Brain microvascular endothelial cell (primary cell): Measurements from ENCODE around the gene ITGA7.

Experiments
- DNase-seq: peaks from one replicate; pipeline ENCODE4 v3.0.0-alpha.2; 2020
- H3K27ac ChIP-seq: fragments of 250-450 bp; sonication (Bioruptor Pico); 2 replicates; pipeline ENCODE4 v1.5.1; 2020; ENCODE audit warnings: mild to moderate bottlenecking, moderate library complexity
- H3K27me3 ChIP-seq: fragments of 250-450 bp; sonication (Bioruptor Pico); replicated peaks from 2 replicates; pipeline ENCODE4 v1.5.1; 2020; ENCODE audit warnings: mild to moderate bottlenecking
- H3K36me3 ChIP-seq: fragments of 250-450 bp; sonication (Bioruptor Pico); replicated peaks from 2 replicates; pipeline ENCODE4 v1.5.1; 2020; ENCODE audit warnings: mild to moderate bottlenecking
- H3K4me3 ChIP-seq: 2 replicates; pipeline ENCODE4 v1.5.1; 2011; ENCODE audit warnings: low read depth, mild to moderate bottlenecking, control low read depth, low read length, moderate library complexity
- CTCF ChIP-seq: IDR thresholded peaks from 2 replicates; pipeline ENCODE4 v1.5.1; 2011; ENCODE audit warnings: low read depth, mild to moderate bottlenecking, moderate library complexity, low read length, control low read depth, inconsistent platforms; ENCODE audit errors: missing control alignments
- in situ Hi-C: cut with HindIII; loops from 2 replicates; pipeline ENCODE4 v1.10.0; 2017; ENCODE audit warnings: low sequenced_read_pairs, low pct_ligation_motif_present

Gene ITGA7

GRCh38 chr12:55636853-55637252 lies 70.9 kb downstream of the ITGA7 start, which contains the start of gene OR10P1:
OR10P1 (plus strand) TSS chr12:55636892; CDS start chr12:55636892, 0 bp downstream.
- Histone ChIP-seq H3K36me3 (no peaks in the 10 kb centered on the region), H3K27me3 (peaks cover 3% of the 10 kb centered on the region), H3K4me3 (no peak within 1 kb of the TSS), H3K27ac (no peak within 1 kb of the TSS)
- in situ Hi-C loops, result no loop called here
- no peak for DNase-seq
- TF ChIP-seq CTCF, result no peak

- in situ Hi-C loops, result no loop called here
- TF ChIP-seq CTCF, result no peak
- DNase-seq, result no peak
- no peaks in the 10 kb centered on the region for H3K36me3 ChIP-seq
- H3K27ac ChIP-seq, result no peak overlapping the region
- H3K4me3 ChIP-seq, result no peak overlapping the region
- H3K27me3 ChIP-seq, result peaks cover 3% of the 10 kb centered on the region
Observed at GRCh38 chr12:55636116-55636655, 71.5 kb downstream of the ITGA7 start.
